Natural killer cell treated with Interleukin-12 subunit alpha and Interleukin-12 subunit beta and Interleukin-15 and Interleukin-18, amount 100 ng/mL, for 72 hours (primary cell): ENCODE data around the gene RESF1. TPM values are rescaled to one million over a fixed set of nuclear protein-coding genes. Genes with fewer than 3 reads are reported as not detected.

Experiments used
- ATAC-seq, 2 donors: fragments of 150-1000 bp; cut with Tn5 transposase in 1 of 2; sonication (Bioruptor Pico), chemical (Tn5 transposase) in 1 of 2; 2 replicates each; pipeline ENCODE4 v1.10.0; 2021
- DNase-seq: peaks from one replicate; pipeline ENCODE4 v3.0.0; 2022; ENCODE audit warnings: low spot score
- H3K27ac Mint-ChIP-seq, 2 donors: 1 replicate in 1 of 2; 2 replicates in 1 of 2; pipeline ENCODE4 v1.8.0; 2022; ENCODE audit warnings: mixed read lengths in 2 of 2, mild to moderate bottlenecking in 1 of 2, moderate library complexity in 1 of 2
- H3K27me3 Mint-ChIP-seq, 2 donors: 1 replicate in 1 of 2; 2 replicates in 1 of 2; pipeline ENCODE4 v1.8.0; 2022; ENCODE audit warnings: mixed read lengths in 2 of 2
- H3K36me3 Mint-ChIP-seq: one replicate; pipeline ENCODE4 v1.8.0; 2022; ENCODE audit warnings: mixed read lengths
- H3K4me1 Mint-ChIP-seq, 2 donors: 1 replicate in 1 of 2; 2 replicates in 1 of 2; pipeline ENCODE4 v1.8.0; 2022; ENCODE audit warnings: low read depth in 2 of 2, mixed read lengths in 2 of 2, mild to moderate bottlenecking in 1 of 2
- H3K4me3 Mint-ChIP-seq: one replicate; pipeline ENCODE4 v1.8.0; 2022; ENCODE audit warnings: mixed read lengths
- H3K9me3 Mint-ChIP-seq: 2 replicates; pipeline ENCODE4 v1.8.0; 2022; ENCODE audit warnings: mixed read lengths
- total RNA-seq, 2 donors: library from RNA; stranded (reverse); gene quantifications; one replicate each; pipeline ENCODE4 v1.2.3, GENCODE V29; 2022

The RESF1 gene
- total RNA-seq, 2 donors from 2014 or later: 71.7 to 107 TPM

- H3K27ac Mint-ChIP-seq: no peak overlapping the region
- DNase-seq (no peak), ATAC-seq (no peak)
- no peaks in the 10 kb centered on the region for H3K9me3 Mint-ChIP-seq
- H3K36me3 Mint-ChIP-seq: no peaks in the 10 kb centered on the region
- peaks cover 0 to 8% of the 10 kb centered on the region in 2 donors for H3K4me1 Mint-ChIP-seq
- no peaks in the 10 kb centered on the region for H3K27me3 Mint-ChIP-seq
- H3K4me3 Mint-ChIP-seq: no peak overlapping the region
Observed at GRCh38 chr12:32005496-32006125, 46.4 kb downstream of the RESF1 start.

Other genes with a start within 250 kb of the RESF1 start
- 1 to 10 TPM; 2.9 to 3.6 TPM for gene AMN1, start 230.4 kb upstream of the RESF1 start, total RNA-seq
- gene BICD1, start 147.4 kb downstream of the RESF1 start, total RNA-seq: 10 to 100 TPM; 16.6 to 34.4 TPM